NOMO-1 treated with dmso at 0.1 percent for 144 hours (cell line): ENCODE measurements around the gene CDK19.
"Not testable (repeated sequence)": the region's sequence is repeated elsewhere in the genome, so short reads cannot be mapped to it uniquely, and the experiment has no call there.

Experiments used
- DNase-seq: peaks from one replicate; lab custom pipeline; 2025; ENCODE audit not compliant: unreplicated experiment; lab: John Stamatoyannopoulos, UW

Gene CDK19

GRCh38 chr6:110815411-110816409, at the start of gene CDK19:
TSS of gene CDK19 (minus strand) at chr6:110815469. CDS start at chr6:110815136, 333 bp downstream.
- DNase-seq, result peak; percentile 98

- no peak for DNase-seq
Observed at GRCh38 chr6:110864824-110865223, 49.6 kb upstream of the CDK19 start.

GRCh38 chr6:110859335-110859792, 44.1 kb upstream of the CDK19 start:
- DNase-seq, result peak; percentile 67

- no peak for DNase-seq
Observed at GRCh38 chr6:110858562-110859214, 43.4 kb upstream of the CDK19 start.

- DNase-seq, result no peak
Observed at GRCh38 chr6:110858016-110858415, 42.7 kb upstream of the CDK19 start.

GRCh38 chr6:110856296-110856695, 41.0 kb upstream of the CDK19 start:
- no peak for DNase-seq

GRCh38 chr6:110853754-110854477, 38.6 kb upstream of the CDK19 start:
- DNase-seq, result no peak

- peak; percentile 16 for DNase-seq
Observed at GRCh38 chr6:110852773-110853172, 37.5 kb upstream of the CDK19 start.

GRCh38 chr6:110849781-110850180, 34.5 kb upstream of the CDK19 start:
- no peak for DNase-seq

GRCh38 chr6:110841266-110841665, 26.0 kb upstream of the CDK19 start:
- DNase-seq, result no peak

GRCh38 chr6:110835751-110836150, 20.5 kb upstream of the CDK19 start:
- not testable (repeated sequence) for DNase-seq

- DNase-seq, result no peak
Observed at GRCh38 chr6:110833831-110834230, 18.6 kb upstream of the CDK19 start.

GRCh38 chr6:110831405-110831804, 16.1 kb upstream of the CDK19 start:
- DNase-seq, result no peak

- no peak for DNase-seq
Observed at GRCh38 chr6:110828396-110828795, 13.1 kb upstream of the CDK19 start.

- DNase-seq, result peak; percentile 31
Observed at GRCh38 chr6:110826236-110827129, 11.2 kb upstream of the CDK19 start.

GRCh38 chr6:110823146-110823545, 7.9 kb upstream of the CDK19 start:
- no peak for DNase-seq

GRCh38 chr6:110822249-110822648, 7.0 kb upstream of the CDK19 start:
- no peak for DNase-seq

- DNase-seq, result no peak
Observed at GRCh38 chr6:110816677-110817076, 1.4 kb upstream of the CDK19 start.

- no peak for DNase-seq
Observed at GRCh38 chr6:110815015-110815410, 256 bp downstream of the CDK19 start.
